OCI-LY3 (cell line): ENCODE measurements around the gene ZNF366.

Experiments used
- H2AFZ ChIP-seq: fragments of 200-600, 300-600 bp; shearing (Covaris generic); 2 replicates; pipeline ENCODE4 v1.6.0; 2014; ENCODE audit warnings: antibody characterized with exemption, low read depth, low read length
- H3K27ac ChIP-seq: fragments of 200-600, 300-600 bp; sonication (generic); 2 replicates; pipeline ENCODE4 v1.5.1; 2014; ENCODE audit warnings: mild to moderate bottlenecking, low read length, moderate library complexity, mixed read lengths
- H3K27me3 ChIP-seq: fragments of 200-600, 300-600 bp; sonication (generic); 2 replicates; pipeline ENCODE4 v1.6.1; 2014; ENCODE audit warnings: low read depth, low read length, mixed read lengths
- H3K36me3 ChIP-seq: fragments of 200-600, 300-600 bp; sonication (generic); replicated peaks from 2 replicates; pipeline ENCODE3; 2014; ENCODE audit warnings: low read depth, low read length, mixed read lengths
- H3K4me1 ChIP-seq: fragments of 300-600, 200-600 bp; sonication (generic); 2 replicates; pipeline ENCODE4 v1.6.1; 2014; ENCODE audit warnings: low read length, mixed read lengths
- H3K4me2 ChIP-seq: fragments of 200-600, 300-600 bp; sonication (generic); 2 replicates; pipeline ENCODE4 v1.6.1; 2014; ENCODE audit warnings: low read length, mixed read lengths
- H3K4me3 ChIP-seq: fragments of 300-600, 200-600 bp; sonication (generic); 2 replicates; pipeline ENCODE4 v1.5.1; 2014; ENCODE audit warnings: antibody characterized with exemption, mild to moderate bottlenecking, low read length, moderate library complexity
- H3K79me2 ChIP-seq: fragments of 300-600, 200-600 bp; shearing (Covaris generic); 2 replicates; pipeline ENCODE4 v1.6.1; 2014; ENCODE audit warnings: mild to moderate bottlenecking, low read length, mixed read lengths
- H3K9ac ChIP-seq: fragments of 300-600, 200-600 bp; shearing (Covaris generic); 2 replicates; pipeline ENCODE4 v1.6.0; 2014; ENCODE audit warnings: mild to moderate bottlenecking, low read length, moderate library complexity
- H3K9me3 ChIP-seq: fragments of 200-600, 300-600 bp; shearing (Covaris generic); 2 replicates; pipeline ENCODE4 v1.6.1; 2014; ENCODE audit warnings: low read length, mixed read lengths; ENCODE audit not compliant: insufficient read depth
- H4K20me1 ChIP-seq: fragments of 200-600, 300-600 bp; sonication (generic); 2 replicates; pipeline ENCODE4 v1.6.1; 2016; ENCODE audit warnings: low read length, mixed read lengths; ENCODE audit not compliant: insufficient read depth
- EZH2phosphoT487 ChIP-seq: fragments of 200-600 bp; shearing (Covaris generic); IDR thresholded peaks from 2 replicates; pipeline ENCODE4 v1.6.1; 2018; ENCODE audit warnings: antibody characterized with exemption, mixed run types, low read depth
- TF ChIP-seq, protein P1 (sequence below): fragments of 200-600, 300-600 bp; sonication (generic); IDR thresholded peaks from 2 replicates; pipeline ENCODE4 v1.5.1; 2014; ENCODE audit warnings: antibody characterized with exemption, low read length, low read depth

ZNF366 gene

DNA sequence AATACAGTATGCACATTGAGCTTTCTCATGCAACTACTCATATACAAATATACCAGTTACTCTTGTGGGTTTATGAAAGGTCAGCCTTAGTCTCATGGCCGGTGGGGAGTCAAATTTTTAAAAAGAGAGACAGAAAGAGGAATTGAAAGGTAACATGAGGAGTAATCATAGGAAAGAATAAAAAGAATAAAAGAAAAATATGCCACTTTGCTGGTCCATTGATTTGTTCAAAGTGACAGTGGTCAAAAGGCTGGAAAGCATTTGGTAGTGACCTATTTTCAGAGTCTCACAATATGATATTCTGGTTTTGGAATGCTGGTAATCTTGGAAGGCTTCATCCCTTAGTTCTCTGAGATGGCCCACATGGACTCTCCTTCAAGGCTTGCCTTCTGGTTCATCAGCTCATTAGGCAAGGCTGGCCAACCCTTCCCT lies 67.0 kb downstream of the ZNF366 start:
- Histone ChIP-seq H4K20me1 (no peaks in the 10 kb centered on the region), H3K4me1 (peaks cover 37% of the 10 kb centered on the region), H3K4me2 (peak overlapping the region; percentile 19), H3K9me3 (no peaks in the 10 kb centered on the region), H3K27me3 (peaks cover 4% of the 10 kb centered on the region; the same call in 1 of the 2 replicates), H3K79me2 (no peaks in the 10 kb centered on the region), H2AFZ (no peak overlapping the region), H3K36me3 (no peaks in the 10 kb centered on the region), H3K4me3 (no peak overlapping the region), H3K27ac (no peak overlapping the region), H3K9ac (no peak overlapping the region)
- no peak for TF ChIP-seq EZH2phosphoT487
- TF ChIP-seq, protein P1, sequence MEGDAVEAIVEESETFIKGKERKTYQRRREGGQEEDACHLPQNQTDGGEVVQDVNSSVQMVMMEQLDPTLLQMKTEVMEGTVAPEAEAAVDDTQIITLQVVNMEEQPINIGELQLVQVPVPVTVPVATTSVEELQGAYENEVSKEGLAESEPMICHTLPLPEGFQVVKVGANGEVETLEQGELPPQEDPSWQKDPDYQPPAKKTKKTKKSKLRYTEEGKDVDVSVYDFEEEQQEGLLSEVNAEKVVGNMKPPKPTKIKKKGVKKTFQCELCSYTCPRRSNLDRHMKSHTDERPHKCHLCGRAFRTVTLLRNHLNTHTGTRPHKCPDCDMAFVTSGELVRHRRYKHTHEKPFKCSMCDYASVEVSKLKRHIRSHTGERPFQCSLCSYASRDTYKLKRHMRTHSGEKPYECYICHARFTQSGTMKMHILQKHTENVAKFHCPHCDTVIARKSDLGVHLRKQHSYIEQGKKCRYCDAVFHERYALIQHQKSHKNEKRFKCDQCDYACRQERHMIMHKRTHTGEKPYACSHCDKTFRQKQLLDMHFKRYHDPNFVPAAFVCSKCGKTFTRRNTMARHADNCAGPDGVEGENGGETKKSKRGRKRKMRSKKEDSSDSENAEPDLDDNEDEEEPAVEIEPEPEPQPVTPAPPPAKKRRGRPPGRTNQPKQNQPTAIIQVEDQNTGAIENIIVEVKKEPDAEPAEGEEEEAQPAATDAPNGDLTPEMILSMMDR = no peak

DNA sequence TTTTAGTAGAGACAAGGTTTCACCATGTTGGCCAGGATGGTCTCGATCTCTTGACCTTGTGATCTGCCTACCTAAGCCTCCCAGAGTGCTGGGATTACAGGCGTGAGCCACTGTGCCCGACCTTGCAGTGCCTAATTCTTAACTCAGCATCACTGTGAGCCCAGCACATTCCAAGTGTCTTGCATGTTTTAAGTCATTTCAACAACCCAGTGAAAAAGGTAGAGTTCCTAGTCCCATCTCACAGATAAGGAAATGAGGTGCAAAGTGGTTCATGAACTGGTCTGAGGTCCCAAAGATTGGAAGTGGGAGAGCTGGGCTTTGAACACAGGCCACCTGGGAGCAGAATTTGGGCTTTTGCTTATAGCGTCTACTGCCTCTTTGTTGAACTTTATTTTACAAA lies 68.0 kb downstream of the ZNF366 start:
- no peak overlapping the region for H3K27ac ChIP-seq
- no peaks in the 10 kb centered on the region for H3K9me3 ChIP-seq
- no peak overlapping the region for H3K9ac ChIP-seq
- H3K4me3 ChIP-seq = no peak overlapping the region
- no peaks in the 10 kb centered on the region for H4K20me1 ChIP-seq
- H3K4me1 ChIP-seq = peaks cover 37% of the 10 kb centered on the region
- H3K36me3 ChIP-seq = no peaks in the 10 kb centered on the region
- peak overlapping the region; percentile 19; the same call in 1 of the 2 replicates for H3K4me2 ChIP-seq
- H2AFZ ChIP-seq = no peak overlapping the region
- peaks cover 4% of the 10 kb centered on the region; the same call in 1 of the 2 replicates for H3K27me3 ChIP-seq
- H3K79me2 ChIP-seq = no peaks in the 10 kb centered on the region
- TF ChIP-seq, protein P1 = no peak
- TF ChIP-seq EZH2phosphoT487 = no peak

- H3K4me2 ChIP-seq = peak overlapping the region; percentile 29
- no peaks in the 10 kb centered on the region for H3K79me2 ChIP-seq
- no peak overlapping the region for H3K4me3 ChIP-seq
- H3K4me1 ChIP-seq = peaks cover 37% of the 10 kb centered on the region
- no peak overlapping the region for H2AFZ ChIP-seq
- H3K9ac ChIP-seq = no peak overlapping the region
- H3K9me3 ChIP-seq = no peaks in the 10 kb centered on the region
- peaks cover 12% of the 10 kb centered on the region; the same call in 1 of the 2 replicates for H3K27me3 ChIP-seq
- H4K20me1 ChIP-seq = no peaks in the 10 kb centered on the region
- TF ChIP-seq, protein P1 = no peak
- no peak for TF ChIP-seq EZH2phosphoT487
- H3K27ac ChIP-seq = no peak overlapping the region
- no peaks in the 10 kb centered on the region for H3K36me3 ChIP-seq
Measured at GRCh38 chr5:72438141-72438540, 69.1 kb downstream of the ZNF366 start.

GRCh38 chr5:72436796-72437471 lies 70.3 kb downstream of the ZNF366 start:
- Histone ChIP-seq H3K36me3 (no peaks in the 10 kb centered on the region), H3K4me3 (no peak overlapping the region), H4K20me1 (no peaks in the 10 kb centered on the region), H3K27ac (no peak overlapping the region), H3K9me3 (no peaks in the 10 kb centered on the region), H3K79me2 (no peaks in the 10 kb centered on the region), H2AFZ (no peak overlapping the region), H3K4me1 (peaks cover 37% of the 10 kb centered on the region), H3K4me2 (no peak overlapping the region), H3K9ac (no peak overlapping the region), H3K27me3 (peaks cover 12% of the 10 kb centered on the region; the same call in 1 of the 2 replicates)
- TF ChIP-seq, protein P1 = no peak
- TF ChIP-seq EZH2phosphoT487 = no peak
